Mucosa of gallbladder (tissue), 1 donor: ENCODE data around the gene SCN4A. TPM values are rescaled to one million over a fixed set of nuclear protein-coding genes. Genes with fewer than 3 reads are reported as not detected.

Experiments
- DNase-seq: peaks from one replicate; pipeline ENCODE4 v3.0.0-alpha.2; 2020; ENCODE audit warnings: low spot score
- total RNA-seq: library from RNA; stranded (reverse); gene quantifications from one replicate; pipeline ENCODE4 v1.2.1, GENCODE V29; 2021
- donor health status: DM: no; HTN: no; CAD: no.

The SCN4A gene
- total RNA-seq, 1 donor from 2014 or later = 1.2 TPM

- no peak for DNase-seq
These were observed 29.2 kb upstream of the SCN4A start for GRCh38 chr17:64001763-64002529.

- no peak for DNase-seq
These were observed 28.4 kb upstream of the SCN4A start for GRCh38 chr17:64001091-64001579.

- no peak for DNase-seq
These were observed 27.2 kb upstream of the SCN4A start for GRCh38 chr17:63999680-64000531.

- DNase-seq = no peak
These were observed 26.3 kb upstream of the SCN4A start for GRCh38 chr17:63998721-63999679.

- peak; percentile 59 for DNase-seq
These were observed 25.5 kb upstream of the SCN4A start, which contains the start of gene PRR29 for GRCh38 chr17:63998050-63998720. TSS of gene PRR29 (plus strand) at chr17:63998351. CDS start at chr17:63998365, 14 bp downstream.

- DNase-seq = no peak
These were observed 24.8 kb upstream of the SCN4A start for GRCh38 chr17:63997341-63998048.

- DNase-seq = no peak
These were observed 23.9 kb upstream of the SCN4A start for GRCh38 chr17:63996430-63997182.

- DNase-seq = no peak
These were observed 22.9 kb upstream of the SCN4A start for GRCh38 chr17:63995626-63996025.

GRCh38 chr17:63993368-63993985, 20.8 kb upstream of the SCN4A start:
- no peak for DNase-seq

GRCh38 chr17:63991611-63992010, 18.9 kb upstream of the SCN4A start:
- no peak for DNase-seq

GRCh38 chr17:63989622-63990345, 17.1 kb upstream of the SCN4A start:
- DNase-seq = no peak

GRCh38 chr17:63988741-63989621, 16.3 kb upstream of the SCN4A start:
- DNase-seq = peak; percentile 38

- DNase-seq = no peak
These were observed 15.4 kb upstream of the SCN4A start for GRCh38 chr17:63988127-63988478.

- DNase-seq = no peak
These were observed 14.8 kb upstream of the SCN4A start for GRCh38 chr17:63987221-63988126.

GRCh38 chr17:63986821-63987220, 14.1 kb upstream of the SCN4A start:
- DNase-seq = no peak

- DNase-seq = no peak
These were observed 12.8 kb upstream of the SCN4A start for GRCh38 chr17:63985387-63986140.
